ENCODE results near the gene PLEKHA6. TPM values are rescaled to one million over a fixed set of nuclear protein-coding genes. Genes with fewer than 3 reads are reported as not detected.

PLEKHA6 gene
- polyA plus RNA-seq, 1 donor from 2014 or later: 22.6 TPM

- Histone ChIP-seq H3K9me2 (ENCODE audit: insufficient read depth, low read length) (no peaks in the 10 kb centered on the region), H2AFZ (ENCODE audit: low read depth, low read length) (no peak overlapping the region), H3K4me2 (ENCODE audit: low read length) (no peak overlapping the region), H3K4me3 (ENCODE audit: low read length) (no peak overlapping the region), H3K27me3 (ENCODE audit: insufficient read depth, low read depth, low read length) (no peaks in the 10 kb centered on the region), H3K36me3 (ENCODE audit: insufficient read depth, low read length) (peaks cover 5% of the 10 kb centered on the region), H3K27ac (ENCODE audit: low read length) (no peak overlapping the region), H3K9ac (ENCODE audit: low read length) (no peak overlapping the region), H3K79me2 (replicated peaks; ENCODE audit: insufficient read depth, low read length) (no peaks in the 10 kb centered on the region), H4K20me1 (ENCODE audit: insufficient read depth) (no peaks in the 10 kb centered on the region), H3F3A (ENCODE audit: insufficient read depth, low read length, poor library complexity, severe bottlenecking) (no peaks in the 10 kb centered on the region), H3K9me3 (ENCODE audit: low read length) (no peaks in the 10 kb centered on the region)
- no peak for TF ChIP-seq MXI1 (conservative IDR thresholded peaks at IDR 0.05; ENCODE audit: poor library complexity, severe bottlenecking)
- no peak for TF ChIP-seq EZH2 (IDR thresholded peaks at IDR 0.05; ENCODE audit: borderline replicate concordance, insufficient read depth, low read length, poor library complexity, severe bottlenecking)
Measured at GRCh38 chr1:204221271-204221670, 138.5 kb downstream of the PLEKHA6 start.

DNA sequence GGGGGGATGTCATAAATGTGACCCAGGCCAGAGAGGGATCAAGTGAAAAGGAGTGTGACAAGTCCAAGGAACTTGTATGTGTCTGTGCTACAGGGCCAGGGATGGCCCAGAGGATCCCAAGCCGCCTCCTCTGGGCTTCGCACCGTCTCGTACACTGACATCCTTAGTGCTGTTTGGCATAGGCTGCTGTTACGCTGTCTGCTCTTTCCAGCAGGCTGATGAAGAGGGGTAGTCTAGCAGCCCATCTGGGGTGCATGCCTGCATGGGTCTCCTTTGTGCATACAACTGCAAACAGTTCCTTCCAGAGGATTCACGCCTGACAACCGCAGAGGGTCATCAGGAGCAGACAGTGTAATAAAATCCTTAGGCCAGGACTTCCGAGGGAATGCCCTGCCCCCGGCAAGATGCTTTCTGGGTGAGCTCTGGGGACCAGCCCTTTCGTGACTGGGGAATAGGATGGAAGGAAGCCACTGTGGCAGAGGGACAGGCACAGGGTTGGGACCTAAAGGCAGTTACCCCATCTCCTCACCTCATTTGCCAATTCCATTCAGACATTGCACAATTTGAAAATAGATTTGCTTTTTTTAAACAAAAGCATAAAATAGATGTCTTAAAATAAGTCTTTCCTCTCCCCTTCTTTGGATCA, 139.6 kb downstream of the PLEKHA6 start:
- no peaks in the 10 kb centered on the region for H3F3A ChIP-seq (ENCODE audit: insufficient read depth, low read length, poor library complexity, severe bottlenecking)
- H3K79me2 ChIP-seq (replicated peaks; ENCODE audit: insufficient read depth, low read length): no peaks in the 10 kb centered on the region
- H3K27me3 ChIP-seq (ENCODE audit: insufficient read depth, low read depth, low read length): no peaks in the 10 kb centered on the region
- H3K9me2 ChIP-seq (ENCODE audit: insufficient read depth, low read length): no peaks in the 10 kb centered on the region
- H4K20me1 ChIP-seq (ENCODE audit: insufficient read depth): no peaks in the 10 kb centered on the region
- H3K4me3 ChIP-seq (ENCODE audit: low read length): no peak overlapping the region
- H3K36me3 ChIP-seq (ENCODE audit: insufficient read depth, low read length): no peaks in the 10 kb centered on the region
- H3K9me3 ChIP-seq (ENCODE audit: low read length): no peaks in the 10 kb centered on the region
- H3K27ac ChIP-seq (ENCODE audit: low read length): no peak overlapping the region
- TF ChIP-seq SMC3 (conservative IDR thresholded peaks at IDR 0.05; ENCODE audit: poor library complexity) (no peak), EP300 (conservative IDR thresholded peaks at IDR 0.05; ENCODE audit: poor library complexity, severe bottlenecking) (no peak), TAF1 (IDR thresholded peaks at IDR 0.05; ENCODE audit: low read depth) (no peak), CTCF (IDR thresholded peaks at IDR 0.05; ENCODE audit: poor library complexity, severe bottlenecking) (no peak), MXI1 (conservative IDR thresholded peaks at IDR 0.05; ENCODE audit: poor library complexity, severe bottlenecking) (no peak), RAD21 (conservative IDR thresholded peaks at IDR 0.05) (no peak), POLR2AphosphoS5 (IDR thresholded peaks at IDR 0.05) (no peak), REST (IDR thresholded peaks at IDR 0.05; ENCODE audit: borderline replicate concordance) (no peak), EZH2 (IDR thresholded peaks at IDR 0.05; ENCODE audit: borderline replicate concordance, insufficient read depth, low read length, poor library complexity, severe bottlenecking) (no peak)
- no peak overlapping the region for H3K9ac ChIP-seq (ENCODE audit: low read length)
- no peak overlapping the region for H2AFZ ChIP-seq (ENCODE audit: low read depth, low read length)
- H3K4me2 ChIP-seq (ENCODE audit: low read length): no peak overlapping the region

Measured in neural cell (in vitro differentiated cells).